Peyer's patch (tissue), 4 donors: ENCODE results near the gene LMBRD2. TPM values are rescaled to one million over a fixed set of nuclear protein-coding genes. Genes with fewer than 3 reads are reported as not detected.

Experiments used
- DNase-seq, 3 donors: peaks; one replicate each; pipeline ENCODE4 v3.0.0-alpha.2; 2017 to 2019
- H3K27ac ChIP-seq, 4 donors: fragments of 200-600 bp; sonication (generic); one replicate each; pipeline ENCODE4 v1.5.1; 2016 to 2019
- H3K27me3 ChIP-seq, 2 donors: fragments of 200-600 bp; sonication (generic); one replicate each; pipeline ENCODE4 v1.5.1; 2019
- H3K36me3 ChIP-seq, 3 donors: fragments of 200-600 bp; sonication (generic); one replicate each; pipeline ENCODE4 v1.5.1; 2016 to 2019
- H3K4me1 ChIP-seq, 4 donors: fragments of 200-600 bp; sonication (generic); one replicate each; pipeline ENCODE4 v1.5.1; 2016 to 2019
- H3K4me3 ChIP-seq, 4 donors: fragments of 200-600 bp; sonication (generic); 1 replicate in 3 of 4; 2 replicates in 1 of 4; pipeline ENCODE4 v1.5.1; 2016 to 2019; ENCODE audit warnings: mild to moderate bottlenecking in 1 of 4
- H3K9me3 ChIP-seq, 4 donors: fragments of 200-600 bp; sonication (generic); one replicate each; pipeline ENCODE4 v1.5.1; 2016 to 2019; ENCODE audit warnings: mild to moderate bottlenecking in 1 of 4
- POLR2A ChIP-seq, 2 donors: fragments of 450-650 bp; IDR thresholded peaks; one replicate each; pipeline ENCODE4 v1.5.1; 2017; ENCODE audit warnings: antibody characterized with exemption in 2 of 2, mild to moderate bottlenecking in 2 of 2, moderate library complexity in 2 of 2
- total RNA-seq, 4 donors: library from RNA; depleted of rRNA; stranded (reverse); fragments of >200 nt; gene quantifications; one replicate each; pipeline ENCODE4 v1.1.0, GENCODE V29; 2016
- TF ChIP-seq, protein P1 (sequence below), 6 experiments: fragments of 450-650 bp in 4 of 6; fragments of 200-600 bp in 2 of 6; sonication (generic) in 1 of 6; IDR thresholded peaks; one replicate each; pipeline ENCODE4 v1.5.1; 2017 to 2019; ENCODE audit warnings: antibody characterized with exemption in 6 of 6, mild to moderate bottlenecking in 3 of 6, moderate library complexity in 1 of 6

The LMBRD2 gene
- total RNA-seq, 4 donors from 2014 or later, result 9.9 to 55.3 (median 22.0) TPM

DNA sequence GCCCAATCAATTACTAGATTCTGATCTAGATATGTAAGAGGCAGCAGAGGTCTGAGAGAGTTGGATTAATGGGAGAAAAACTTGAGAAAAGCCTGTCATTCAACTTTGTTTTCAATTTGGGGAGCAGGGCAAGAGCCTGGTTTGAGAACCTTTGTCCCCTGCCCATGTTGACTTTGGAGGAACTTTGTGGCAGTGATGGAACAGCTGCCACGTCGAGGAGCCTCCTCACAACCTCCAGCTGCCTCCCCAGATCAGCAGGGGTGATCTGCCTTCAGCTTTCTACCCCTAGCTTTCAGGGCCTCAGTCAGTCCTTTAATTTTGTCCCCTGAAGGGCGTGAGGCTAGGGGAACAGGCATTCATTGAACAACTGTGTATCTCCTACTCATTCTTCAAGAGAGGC is 8.9 kb upstream of the LMBRD2 start:
- no peak for TF ChIP-seq POLR2A (IDR thresholded peaks at IDR 0.05)
- TF ChIP-seq, protein P1, sequence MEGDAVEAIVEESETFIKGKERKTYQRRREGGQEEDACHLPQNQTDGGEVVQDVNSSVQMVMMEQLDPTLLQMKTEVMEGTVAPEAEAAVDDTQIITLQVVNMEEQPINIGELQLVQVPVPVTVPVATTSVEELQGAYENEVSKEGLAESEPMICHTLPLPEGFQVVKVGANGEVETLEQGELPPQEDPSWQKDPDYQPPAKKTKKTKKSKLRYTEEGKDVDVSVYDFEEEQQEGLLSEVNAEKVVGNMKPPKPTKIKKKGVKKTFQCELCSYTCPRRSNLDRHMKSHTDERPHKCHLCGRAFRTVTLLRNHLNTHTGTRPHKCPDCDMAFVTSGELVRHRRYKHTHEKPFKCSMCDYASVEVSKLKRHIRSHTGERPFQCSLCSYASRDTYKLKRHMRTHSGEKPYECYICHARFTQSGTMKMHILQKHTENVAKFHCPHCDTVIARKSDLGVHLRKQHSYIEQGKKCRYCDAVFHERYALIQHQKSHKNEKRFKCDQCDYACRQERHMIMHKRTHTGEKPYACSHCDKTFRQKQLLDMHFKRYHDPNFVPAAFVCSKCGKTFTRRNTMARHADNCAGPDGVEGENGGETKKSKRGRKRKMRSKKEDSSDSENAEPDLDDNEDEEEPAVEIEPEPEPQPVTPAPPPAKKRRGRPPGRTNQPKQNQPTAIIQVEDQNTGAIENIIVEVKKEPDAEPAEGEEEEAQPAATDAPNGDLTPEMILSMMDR (IDR thresholded peaks at IDR 0.05), result no peak
- peaks cover 0 to 31% (median 0%) of the 10 kb centered on the region in 3 donors for H3K36me3 ChIP-seq
- H3K27me3 ChIP-seq, result no peaks in the 10 kb centered on the region
- no peaks in the 10 kb centered on the region for H3K4me1 ChIP-seq
- H3K4me3 ChIP-seq, result no peak overlapping the region
- H3K27ac ChIP-seq, result no peak overlapping the region
- DNase-seq, result no peak
- no peaks in the 10 kb centered on the region for H3K9me3 ChIP-seq

DNA sequence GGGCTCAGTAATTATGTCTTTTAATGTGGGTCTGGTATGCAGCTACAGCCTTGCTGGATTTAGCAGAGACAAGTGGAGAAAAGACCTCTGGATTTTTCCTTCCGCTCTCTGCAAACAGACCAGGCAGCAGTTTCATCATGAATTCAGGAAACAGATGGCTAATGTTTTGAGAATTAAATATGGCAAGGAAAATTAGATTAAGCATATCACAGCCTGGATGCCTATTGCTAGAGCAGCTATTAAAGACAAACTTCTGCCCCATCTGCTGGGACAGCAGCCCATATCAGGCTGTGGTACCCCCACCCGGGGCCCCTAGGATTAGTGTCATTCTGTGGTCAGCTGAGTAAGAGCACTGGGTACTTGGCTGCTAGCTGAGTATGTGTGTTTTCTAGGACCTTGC is 6.5 kb upstream of the LMBRD2 start:
- Histone ChIP-seq H3K27ac (no peak overlapping the region), H3K27me3 (no peaks in the 10 kb centered on the region), H3K36me3 (peaks cover 0 to 18% (median 0%) of the 10 kb centered on the region in 3 donors), H3K4me1 (no peaks in the 10 kb centered on the region), H3K9me3 (no peaks in the 10 kb centered on the region), H3K4me3 (no peak overlapping the region)
- DNase-seq, result no peak
- TF ChIP-seq, protein P1 (IDR thresholded peaks at IDR 0.05), result no peak
- no peak for TF ChIP-seq POLR2A (IDR thresholded peaks at IDR 0.05)

DNA sequence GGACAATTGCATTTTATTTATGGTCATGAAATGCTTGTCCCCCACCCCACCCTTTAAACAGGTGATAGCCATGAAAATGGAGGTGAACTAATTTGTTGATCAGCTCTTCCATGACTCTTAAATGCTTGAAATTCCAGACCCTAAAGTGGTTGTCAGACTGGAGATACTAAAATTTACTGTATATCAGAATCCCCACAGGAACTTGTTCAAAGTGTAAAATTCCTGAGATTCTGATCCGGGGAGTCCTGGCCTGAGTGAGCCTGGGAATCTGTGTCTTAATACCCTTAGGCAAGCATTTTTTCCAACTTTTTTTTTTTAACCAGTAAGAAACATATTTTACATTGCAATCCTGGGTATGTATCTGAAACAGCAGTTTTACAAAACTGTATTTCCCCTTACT is 4.9 kb upstream of the LMBRD2 start:
- Histone ChIP-seq H3K27ac (no peak overlapping the region), H3K4me3 (no peak overlapping the region), H3K4me1 (peaks cover 0 to 5% (median 0%) of the 10 kb centered on the region in 4 donors), H3K36me3 (peaks cover 0 to 8% (median 0%) of the 10 kb centered on the region in 3 donors), H3K9me3 (no peaks in the 10 kb centered on the region), H3K27me3 (no peaks in the 10 kb centered on the region)
- no peak for DNase-seq
- no peak for TF ChIP-seq POLR2A (IDR thresholded peaks at IDR 0.05)
- TF ChIP-seq, protein P1 (IDR thresholded peaks at IDR 0.05), result no peak

DNA sequence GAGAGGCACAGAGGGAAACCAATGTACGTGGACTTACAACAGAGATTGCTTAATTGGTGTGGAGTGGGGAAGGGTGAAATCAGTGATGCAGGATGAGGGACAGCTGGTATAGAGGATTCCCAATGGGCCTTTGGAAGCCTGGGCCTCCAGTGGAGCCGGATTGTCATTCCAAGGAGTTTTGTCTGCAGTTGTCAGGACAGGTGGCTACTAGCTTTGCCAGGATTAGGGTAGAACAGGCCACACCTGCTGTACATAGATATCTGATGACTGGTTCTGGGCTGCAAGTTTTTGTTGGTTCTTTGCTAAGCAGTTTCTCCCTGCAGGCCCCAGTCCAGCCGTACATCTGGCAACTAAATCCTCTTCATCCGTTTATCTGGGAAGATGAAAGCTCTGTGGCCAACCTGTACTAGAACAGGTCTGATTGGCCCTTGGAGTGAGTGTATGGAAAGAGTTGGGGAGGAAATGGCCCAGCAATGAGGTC is 4.5 kb upstream of the LMBRD2 start:
- TF ChIP-seq, protein P1 (IDR thresholded peaks at IDR 0.05), result no peak
- TF ChIP-seq POLR2A (IDR thresholded peaks at IDR 0.05), result no peak
- no peaks in the 10 kb centered on the region for H3K27me3 ChIP-seq
- no peak overlapping the region for H3K27ac ChIP-seq
- peaks cover 0 to 6% (median 0%) of the 10 kb centered on the region in 3 donors for H3K36me3 ChIP-seq
- H3K9me3 ChIP-seq, result no peaks in the 10 kb centered on the region
- peaks cover 0 to 5% (median 0%) of the 10 kb centered on the region in 4 donors for H3K4me1 ChIP-seq
- no peak for DNase-seq
- no peak overlapping the region for H3K4me3 ChIP-seq

DNA sequence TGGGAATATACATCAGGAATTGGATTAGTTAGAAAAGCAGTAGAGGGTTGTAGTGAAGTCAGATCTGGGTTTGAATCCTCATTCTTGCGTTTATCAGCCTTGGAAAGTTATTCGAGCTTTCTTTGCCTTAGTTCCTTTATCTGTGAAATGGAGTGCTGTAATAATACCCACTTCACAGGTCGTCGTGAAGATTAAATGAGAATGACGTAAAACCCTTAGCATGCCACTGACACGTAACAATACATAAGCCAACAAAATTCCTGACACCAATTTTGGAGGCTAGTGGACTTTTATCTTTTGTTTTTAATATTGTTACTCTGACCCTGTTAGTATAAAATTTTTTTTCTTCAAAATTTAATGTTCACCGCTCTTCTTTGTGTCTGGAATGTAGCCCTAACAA is 3.6 kb upstream of the LMBRD2 start:
- Histone ChIP-seq H3K9me3 (no peaks in the 10 kb centered on the region), H3K4me1 (peaks cover 0 to 12% (median 3%) of the 10 kb centered on the region in 4 donors), H3K27ac (no peak overlapping the region), H3K4me3 (no peak overlapping the region), H3K27me3 (no peaks in the 10 kb centered on the region), H3K36me3 (peaks cover 0 to 6% (median 0%) of the 10 kb centered on the region in 3 donors)
- no peak for DNase-seq
- TF ChIP-seq POLR2A (IDR thresholded peaks at IDR 0.05), result no peak
- TF ChIP-seq, protein P1 (IDR thresholded peaks at IDR 0.05), result no peak

DNA sequence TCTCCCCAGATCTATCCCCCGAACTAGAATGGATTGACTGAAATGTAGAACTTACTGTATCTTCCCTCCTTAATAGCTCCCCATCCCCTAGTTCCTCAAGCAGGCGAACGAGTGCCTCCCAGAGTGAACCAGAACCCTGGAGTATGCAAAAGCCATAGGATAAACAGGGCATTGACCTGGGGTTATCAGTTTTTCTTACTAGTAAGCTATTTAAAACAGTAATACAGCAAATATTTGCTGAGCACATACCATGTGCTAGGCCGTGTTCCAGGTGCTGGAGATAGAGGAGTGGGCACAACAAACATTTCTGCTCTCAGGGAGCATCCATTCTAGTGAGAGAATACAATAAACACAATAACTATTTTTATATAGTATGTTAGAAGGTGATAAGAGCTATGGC is 2.0 kb upstream of the LMBRD2 start:
- no peak for DNase-seq
- H3K9me3 ChIP-seq, result no peaks in the 10 kb centered on the region
- H3K4me1 ChIP-seq, result peaks cover 0 to 16% (median 5%) of the 10 kb centered on the region in 4 donors
- H3K27ac ChIP-seq, result no peak overlapping the region
- TF ChIP-seq, protein P1 (IDR thresholded peaks at IDR 0.05), result no peak
- no peak for TF ChIP-seq POLR2A (IDR thresholded peaks at IDR 0.05)
- peaks cover 0 to 6% (median 0%) of the 10 kb centered on the region in 3 donors for H3K36me3 ChIP-seq
- no peaks in the 10 kb centered on the region for H3K27me3 ChIP-seq
- no peak overlapping the region for H3K4me3 ChIP-seq
